Measurements from ENCODE around the gene NUP153. TPM values are rescaled to one million over a fixed set of nuclear protein-coding genes. Genes with fewer than 3 reads are reported as not detected.
"Not testable (repeated sequence)": the region's sequence is repeated elsewhere in the genome, so short reads cannot be mapped to it uniquely, and the experiment has no call there.

The NUP153 gene
- total RNA-seq, 1 donor from 2014 or later, result 34.6 TPM

DNA sequence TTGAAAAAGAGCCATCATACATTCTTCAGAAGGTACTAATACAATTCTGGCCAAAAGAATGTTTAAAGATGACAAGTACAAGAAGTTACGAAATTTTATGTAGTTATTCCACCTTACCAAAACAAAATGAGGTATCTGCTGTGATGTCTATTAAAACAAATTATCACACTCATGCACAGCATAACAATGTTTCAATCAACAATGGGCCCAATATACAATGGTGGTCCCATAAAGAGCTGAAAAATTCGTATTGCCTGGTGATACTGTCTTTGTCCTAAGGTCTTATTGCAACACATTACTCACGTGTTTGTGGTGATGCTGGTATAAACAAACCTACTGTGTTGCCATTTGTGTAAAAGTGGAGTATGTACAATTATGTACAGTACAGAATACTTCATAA is 3.6 kb upstream of the NUP153 start:
- no peak overlapping the region for H3K4me3 Mint-ChIP-seq (ENCODE audit: unreplicated experiment)
- no peaks in the 10 kb centered on the region for H3K36me3 Mint-ChIP-seq (ENCODE audit: unreplicated experiment)
- TF ChIP-seq, protein P1, sequence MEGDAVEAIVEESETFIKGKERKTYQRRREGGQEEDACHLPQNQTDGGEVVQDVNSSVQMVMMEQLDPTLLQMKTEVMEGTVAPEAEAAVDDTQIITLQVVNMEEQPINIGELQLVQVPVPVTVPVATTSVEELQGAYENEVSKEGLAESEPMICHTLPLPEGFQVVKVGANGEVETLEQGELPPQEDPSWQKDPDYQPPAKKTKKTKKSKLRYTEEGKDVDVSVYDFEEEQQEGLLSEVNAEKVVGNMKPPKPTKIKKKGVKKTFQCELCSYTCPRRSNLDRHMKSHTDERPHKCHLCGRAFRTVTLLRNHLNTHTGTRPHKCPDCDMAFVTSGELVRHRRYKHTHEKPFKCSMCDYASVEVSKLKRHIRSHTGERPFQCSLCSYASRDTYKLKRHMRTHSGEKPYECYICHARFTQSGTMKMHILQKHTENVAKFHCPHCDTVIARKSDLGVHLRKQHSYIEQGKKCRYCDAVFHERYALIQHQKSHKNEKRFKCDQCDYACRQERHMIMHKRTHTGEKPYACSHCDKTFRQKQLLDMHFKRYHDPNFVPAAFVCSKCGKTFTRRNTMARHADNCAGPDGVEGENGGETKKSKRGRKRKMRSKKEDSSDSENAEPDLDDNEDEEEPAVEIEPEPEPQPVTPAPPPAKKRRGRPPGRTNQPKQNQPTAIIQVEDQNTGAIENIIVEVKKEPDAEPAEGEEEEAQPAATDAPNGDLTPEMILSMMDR (IDR thresholded peaks at IDR 0.05), result no peak
- H3K4me1 Mint-ChIP-seq (ENCODE audit: unreplicated experiment), result peaks cover 24% of the 10 kb centered on the region
- no peaks in the 10 kb centered on the region for H3K27me3 Mint-ChIP-seq (ENCODE audit: unreplicated experiment)
- no peak overlapping the region for H3K27ac Mint-ChIP-seq (ENCODE audit: unreplicated experiment)
- no peak for DNase-seq (ENCODE audit: extremely low spot score, unreplicated experiment)
- H3K9me3 Mint-ChIP-seq (ENCODE audit: unreplicated experiment), result no peaks in the 10 kb centered on the region

DNA sequence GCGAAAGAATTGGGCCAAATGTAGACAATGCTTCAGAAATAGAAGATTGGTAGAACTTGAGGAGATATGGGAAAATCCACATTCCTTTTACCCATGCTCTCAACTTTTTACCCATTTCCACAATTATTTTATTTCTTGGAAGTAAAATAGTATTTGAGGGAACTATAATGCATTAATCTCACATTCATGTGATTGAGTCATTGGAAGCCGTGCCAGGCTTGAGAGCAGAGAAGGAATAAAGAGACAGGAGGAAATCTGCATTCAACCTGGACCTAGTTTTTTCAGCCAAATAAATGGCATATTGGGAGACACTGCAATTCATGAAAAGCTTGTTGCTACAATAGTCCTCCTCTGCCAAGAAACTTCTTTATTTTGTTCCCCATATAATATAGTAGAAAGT is 2.8 kb upstream of the NUP153 start:
- H3K9me3 Mint-ChIP-seq (ENCODE audit: unreplicated experiment), result no peaks in the 10 kb centered on the region
- no peaks in the 10 kb centered on the region for H3K36me3 Mint-ChIP-seq (ENCODE audit: unreplicated experiment)
- no peak for DNase-seq (ENCODE audit: extremely low spot score, unreplicated experiment)
- H3K27ac Mint-ChIP-seq (ENCODE audit: unreplicated experiment), result no peak overlapping the region
- TF ChIP-seq, protein P1 (IDR thresholded peaks at IDR 0.05), result no peak
- H3K4me3 Mint-ChIP-seq (ENCODE audit: unreplicated experiment), result no peak overlapping the region
- H3K4me1 Mint-ChIP-seq (ENCODE audit: unreplicated experiment), result peaks cover 24% of the 10 kb centered on the region
- no peaks in the 10 kb centered on the region for H3K27me3 Mint-ChIP-seq (ENCODE audit: unreplicated experiment)

DNA sequence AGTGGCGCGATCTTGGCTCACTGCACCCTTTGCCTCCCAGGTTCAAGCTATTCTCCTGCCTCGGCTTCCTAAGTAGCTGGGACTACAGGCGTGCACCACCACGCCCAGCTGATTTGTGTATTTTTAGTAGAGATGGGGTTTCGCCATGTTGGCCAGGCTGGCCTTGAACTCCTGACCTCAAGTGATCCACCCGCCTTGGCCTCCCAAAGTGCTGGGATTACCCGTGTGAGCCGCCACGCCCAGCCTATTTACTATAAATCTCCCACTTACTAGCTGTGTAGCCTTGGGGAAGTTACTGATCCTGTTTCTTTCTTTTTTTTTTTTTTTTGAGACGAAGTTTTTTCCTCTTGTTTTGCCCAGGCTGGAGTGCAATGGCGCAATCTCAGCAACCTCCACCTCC is 1.3 kb upstream of the NUP153 start:
- not testable (repeated sequence) for DNase-seq (ENCODE audit: extremely low spot score, unreplicated experiment); H3K9me3 Mint-ChIP-seq (ENCODE audit: unreplicated experiment); H3K4me3 Mint-ChIP-seq (ENCODE audit: unreplicated experiment); H3K27me3 Mint-ChIP-seq (ENCODE audit: unreplicated experiment); H3K27ac Mint-ChIP-seq (ENCODE audit: unreplicated experiment); H3K36me3 Mint-ChIP-seq (ENCODE audit: unreplicated experiment)
- H3K4me1 Mint-ChIP-seq (ENCODE audit: unreplicated experiment), result peaks cover 33% of the 10 kb centered on the region

DNA sequence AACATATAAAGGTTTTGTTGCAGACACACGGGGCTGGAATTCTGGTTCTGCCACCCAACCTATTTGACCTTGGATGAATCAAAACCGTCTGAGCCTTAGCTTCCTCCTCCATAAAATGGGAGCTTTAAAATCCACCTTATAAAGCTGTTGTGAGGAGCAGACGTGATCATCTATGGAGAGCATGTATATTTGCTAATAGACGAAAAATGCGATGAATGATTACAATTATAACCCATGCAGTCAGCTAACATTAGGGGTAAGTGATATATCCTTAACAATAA is 586 bp upstream of the NUP153 start:
- no peaks in the 10 kb centered on the region for H3K9me3 Mint-ChIP-seq (ENCODE audit: unreplicated experiment)
- TF ChIP-seq, protein P1 (IDR thresholded peaks at IDR 0.05), result no peak
- H3K36me3 Mint-ChIP-seq (ENCODE audit: unreplicated experiment), result no peaks in the 10 kb centered on the region
- peaks cover 30% of the 10 kb centered on the region for H3K4me1 Mint-ChIP-seq (ENCODE audit: unreplicated experiment)
- peak overlapping the region; percentile 97 for H3K27ac Mint-ChIP-seq (ENCODE audit: unreplicated experiment)
- H3K27me3 Mint-ChIP-seq (ENCODE audit: unreplicated experiment), result no peaks in the 10 kb centered on the region
- peak overlapping the region; percentile 91 for H3K4me3 Mint-ChIP-seq (ENCODE audit: unreplicated experiment)
- DNase-seq (ENCODE audit: extremely low spot score, unreplicated experiment), result no peak

DNA sequence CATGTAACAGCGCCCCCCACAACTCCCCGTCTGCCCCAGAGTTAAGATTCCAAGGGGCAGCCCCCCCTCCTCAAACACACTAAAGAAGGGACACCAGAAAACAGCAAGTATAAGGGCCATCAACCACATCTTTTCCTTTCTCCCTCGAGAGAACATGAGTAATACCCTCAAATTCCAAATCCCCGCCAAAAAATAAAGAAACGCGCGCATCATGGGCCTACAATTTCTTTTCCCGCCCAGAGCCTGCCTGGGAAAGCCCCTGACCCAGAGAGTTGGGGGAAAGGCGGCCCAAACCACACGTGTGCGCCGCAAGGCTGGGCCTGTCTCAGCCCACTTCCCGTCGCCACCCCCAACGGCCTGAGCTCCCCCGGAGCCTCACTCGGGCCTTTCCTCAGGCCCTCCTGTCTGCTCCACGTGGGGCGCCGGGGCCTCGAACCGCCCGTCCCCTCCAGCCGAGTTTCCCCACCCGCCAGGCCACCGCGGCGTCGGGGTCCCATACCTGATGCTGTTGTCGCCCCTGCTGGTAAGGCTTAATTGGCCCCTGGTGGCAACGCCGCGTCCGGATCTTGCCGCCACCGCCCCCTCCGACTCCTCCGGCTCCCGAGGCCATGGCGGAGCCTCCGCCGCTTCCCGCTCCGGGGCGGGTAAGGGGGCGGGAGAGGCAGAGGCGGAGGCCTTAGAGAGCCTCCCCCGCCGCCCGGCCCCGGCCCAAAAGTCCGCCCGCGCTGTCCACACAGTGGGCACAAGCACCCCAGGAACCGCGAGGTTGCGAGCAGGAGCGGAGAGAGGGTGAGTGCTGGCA is 746 bp downstream of the NUP153 start:
- Mint-ChIP-seq H3K36me3 (ENCODE audit: unreplicated experiment) (no peaks in the 10 kb centered on the region), H3K27me3 (ENCODE audit: unreplicated experiment) (no peaks in the 10 kb centered on the region), H3K4me3 (ENCODE audit: unreplicated experiment) (peak overlapping the region; percentile 91), H3K9me3 (ENCODE audit: unreplicated experiment) (no peaks in the 10 kb centered on the region), H3K4me1 (ENCODE audit: unreplicated experiment) (peaks cover 36% of the 10 kb centered on the region), H3K27ac (ENCODE audit: unreplicated experiment) (peak overlapping the region; percentile 97)
- peak; percentile 88 for DNase-seq (ENCODE audit: extremely low spot score, unreplicated experiment)
- TF ChIP-seq, protein P1 (IDR thresholded peaks at IDR 0.05), result peak; percentile 9

All from osteocyte (in vitro differentiated cells).